ENCODE data around the gene HDAC4.

HDAC4 gene

GRCh38 chr2:239162141-239162821, 238.5 kb downstream of the HDAC4 start:
- TF ChIP-seq CTCF (conservative IDR thresholded peaks at IDR 0.05; ENCODE audit: low read depth, low read length): no peak
- no peak for DNase-seq (ENCODE audit: low read depth)

GRCh38 chr2:239161711-239162140, 239.1 kb downstream of the HDAC4 start:
- no peak for DNase-seq (ENCODE audit: low read depth)
- no peak overlapping the region for H3K4me3 ChIP-seq (ENCODE audit: low read length)
- TF ChIP-seq CTCF (conservative IDR thresholded peaks at IDR 0.05; ENCODE audit: low read depth, low read length): no peak

More at GRCh38 chr2:239162141-239162821, 238.5 kb downstream of the HDAC4 start:
- no peak overlapping the region for H3K4me3 ChIP-seq (ENCODE audit: low read length)

- no peak for TF ChIP-seq CTCF (conservative IDR thresholded peaks at IDR 0.05; ENCODE audit: low read depth, low read length)
- H3K4me3 ChIP-seq (ENCODE audit: low read length): no peak overlapping the region
- DNase-seq (ENCODE audit: low read depth): no peak
Measured at GRCh38 chr2:239160226-239161143, 240.3 kb downstream of the HDAC4 start.

- no peak overlapping the region for H3K4me3 ChIP-seq (ENCODE audit: low read length)
- TF ChIP-seq CTCF (conservative IDR thresholded peaks at IDR 0.05; ENCODE audit: low read depth, low read length): no peak
- DNase-seq (ENCODE audit: low read depth): no peak
Measured at GRCh38 chr2:239159476-239159911, 241.3 kb downstream of the HDAC4 start.

- no peak overlapping the region for H3K4me3 ChIP-seq (ENCODE audit: low read length)
- no peak for DNase-seq (ENCODE audit: low read depth)
- no peak for TF ChIP-seq CTCF (conservative IDR thresholded peaks at IDR 0.05; ENCODE audit: low read depth, low read length)
Measured at GRCh38 chr2:239158641-239159475, 242.0 kb downstream of the HDAC4 start.

GRCh38 chr2:239157771-239158170, 243.0 kb downstream of the HDAC4 start:
- no peak overlapping the region for H3K4me3 ChIP-seq (ENCODE audit: low read length)
- TF ChIP-seq CTCF (conservative IDR thresholded peaks at IDR 0.05; ENCODE audit: low read depth, low read length): no peak
- DNase-seq (ENCODE audit: low read depth): no peak

Measured in retinal pigment epithelial cell (primary cell).